ENCODE results near the gene GPRC5D.

Gene GPRC5D

DNA sequence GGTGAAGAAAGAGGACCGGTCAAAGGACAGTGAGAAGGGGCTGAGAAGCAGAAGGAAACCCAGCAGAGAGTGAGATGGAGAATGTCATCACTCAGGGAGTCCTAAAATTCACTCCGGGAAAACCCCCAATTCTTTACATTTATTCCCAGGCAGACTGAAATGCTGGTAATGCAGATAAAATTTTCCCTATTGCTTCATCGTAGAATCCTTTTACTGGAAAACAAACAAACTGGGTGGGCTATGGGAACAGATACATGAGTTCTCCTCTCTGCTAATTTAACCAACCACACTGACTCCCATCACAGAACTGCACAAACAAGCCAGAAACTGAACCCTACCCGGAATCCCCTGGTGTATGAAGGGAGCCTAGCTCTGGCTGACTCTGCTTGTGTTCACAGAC is 27.2 kb upstream of the GPRC5D start:
- no peak for DNase-seq

DNA sequence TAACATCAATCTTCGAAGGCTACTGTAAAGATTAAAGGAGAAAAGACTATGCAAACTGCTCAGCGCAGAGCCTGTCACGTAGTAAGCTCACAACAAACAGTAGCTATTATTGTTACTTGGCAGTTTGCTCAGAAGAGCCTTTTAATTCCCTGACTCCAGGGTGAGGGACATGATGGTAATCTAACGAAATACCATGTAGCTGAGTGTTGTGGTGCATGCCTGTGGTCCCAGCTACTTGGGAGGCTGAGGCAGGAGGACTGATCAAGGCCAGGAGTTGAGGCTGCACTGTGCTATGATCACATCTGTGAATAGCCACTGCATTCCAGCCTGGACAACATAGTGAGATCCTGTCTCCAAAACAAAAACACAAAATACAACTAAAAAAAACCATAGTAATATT is 25.3 kb upstream of the GPRC5D start:
- no peak for DNase-seq

DNA sequence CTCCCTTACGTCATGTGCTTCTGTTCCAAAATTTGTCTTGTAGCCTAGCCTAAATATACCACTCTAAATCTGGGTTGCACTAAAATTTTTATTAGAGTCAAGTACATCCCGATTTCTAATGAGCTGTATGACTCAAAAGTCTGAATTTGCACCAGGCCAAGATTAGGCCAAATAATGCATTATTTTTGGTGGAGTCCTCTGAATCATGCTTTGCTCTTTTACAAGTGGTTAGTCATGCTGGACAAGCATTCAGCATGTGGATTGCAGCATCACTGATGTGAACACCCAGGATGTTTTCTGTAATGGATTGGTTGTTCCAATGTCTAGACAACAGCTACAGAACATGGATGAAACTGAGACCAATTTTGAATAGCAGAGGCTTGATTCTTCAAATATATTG is 24.4 kb upstream of the GPRC5D start:
- no peak for DNase-seq

DNA sequence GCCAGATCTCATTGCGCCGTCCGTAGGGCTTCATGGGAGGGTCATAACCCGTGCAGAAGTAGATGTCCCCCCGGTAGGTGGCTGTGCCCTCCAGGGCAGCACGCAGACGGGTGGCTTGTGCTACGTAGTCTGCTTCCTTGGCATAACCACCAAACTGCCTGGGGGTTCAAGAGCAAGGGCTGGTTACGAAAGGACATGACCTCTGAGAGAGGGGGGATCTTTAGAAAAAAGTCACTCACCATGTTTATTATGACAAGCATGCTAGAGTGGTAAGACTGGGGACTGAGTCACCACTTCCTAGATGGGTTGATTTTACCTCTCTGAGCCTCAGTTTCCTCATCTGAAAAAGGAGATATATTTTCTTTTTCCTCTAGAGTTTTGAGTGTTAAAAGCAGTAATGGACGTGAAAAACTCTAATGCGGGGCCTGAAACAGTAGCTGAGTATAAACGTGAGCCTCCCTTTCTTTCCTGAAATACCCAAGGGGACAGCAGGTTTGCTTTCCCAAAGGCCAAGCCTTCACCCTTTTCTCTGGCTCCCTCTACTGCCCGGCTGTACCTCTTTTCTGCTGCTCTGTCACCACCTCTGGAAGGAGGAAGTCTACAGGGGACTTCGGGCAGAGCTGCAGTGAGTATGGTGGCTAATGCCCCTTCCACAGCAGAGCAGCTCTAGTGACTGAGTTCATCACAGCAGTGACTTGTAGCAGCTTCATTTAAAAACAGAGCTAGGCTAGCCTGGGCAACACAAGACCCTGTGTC is 23.5 kb upstream of the GPRC5D start:
- DNase-seq, result no peak

DNA sequence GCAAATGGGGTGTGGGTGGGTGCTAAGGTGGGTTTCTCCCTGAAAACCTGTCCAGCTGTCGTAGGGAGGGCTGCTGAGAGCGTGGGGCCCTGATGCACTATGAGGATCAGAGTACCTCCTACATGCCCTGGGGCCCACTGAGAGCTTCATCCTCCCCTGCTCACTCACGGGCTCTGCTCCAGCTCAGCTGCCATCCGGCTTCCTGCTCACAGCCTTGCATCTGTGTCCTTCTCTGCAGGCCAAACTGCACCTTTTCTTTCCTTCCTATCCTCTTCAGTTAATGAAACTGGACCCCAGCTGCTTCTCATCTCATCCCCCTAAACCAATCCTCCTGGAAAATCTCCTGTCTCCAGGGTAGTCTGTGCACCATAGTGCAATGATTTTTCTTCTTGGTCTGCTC is 22.2 kb upstream of the GPRC5D start:
- no peak for DNase-seq

DNA sequence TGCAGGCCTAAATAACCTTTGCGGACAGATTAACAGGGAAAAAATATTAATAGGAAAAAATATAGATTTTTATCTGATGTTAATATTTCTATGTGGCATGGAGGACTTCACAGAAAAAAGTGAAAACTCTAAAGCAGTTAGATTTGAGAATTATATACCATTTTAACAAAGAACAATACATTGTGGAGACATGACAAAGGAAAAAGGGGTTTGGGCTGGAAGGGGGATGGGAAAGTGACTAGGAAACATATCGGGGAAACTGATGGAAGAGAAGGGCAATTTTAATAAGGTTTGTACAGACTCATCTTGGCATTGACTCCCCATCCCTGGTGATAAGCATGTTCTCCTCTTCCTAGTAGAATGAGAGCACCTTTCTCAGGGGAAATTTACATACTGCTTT is 21.0 kb upstream of the GPRC5D start:
- no peak for DNase-seq

DNA sequence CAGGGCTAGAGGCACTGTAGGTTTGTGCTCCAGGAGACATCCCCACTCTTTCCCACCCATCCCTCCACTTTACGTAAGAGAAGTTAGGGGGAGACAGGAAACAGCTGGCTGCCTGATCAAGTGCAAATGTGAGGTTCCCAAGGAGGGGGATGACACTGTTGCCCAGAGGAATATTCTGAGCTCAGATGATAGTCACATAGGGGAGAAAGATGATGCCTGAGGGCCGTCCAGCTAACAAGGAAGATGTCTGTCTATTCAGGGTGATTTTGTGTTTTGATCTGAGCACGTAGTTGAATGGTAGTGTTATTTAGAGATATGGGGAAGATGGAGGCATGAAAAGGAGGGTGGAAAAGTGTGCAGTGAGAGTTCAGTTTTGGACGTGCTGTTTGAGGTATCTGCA is 13.9 kb upstream of the GPRC5D start:
- DNase-seq, result no peak

DNA sequence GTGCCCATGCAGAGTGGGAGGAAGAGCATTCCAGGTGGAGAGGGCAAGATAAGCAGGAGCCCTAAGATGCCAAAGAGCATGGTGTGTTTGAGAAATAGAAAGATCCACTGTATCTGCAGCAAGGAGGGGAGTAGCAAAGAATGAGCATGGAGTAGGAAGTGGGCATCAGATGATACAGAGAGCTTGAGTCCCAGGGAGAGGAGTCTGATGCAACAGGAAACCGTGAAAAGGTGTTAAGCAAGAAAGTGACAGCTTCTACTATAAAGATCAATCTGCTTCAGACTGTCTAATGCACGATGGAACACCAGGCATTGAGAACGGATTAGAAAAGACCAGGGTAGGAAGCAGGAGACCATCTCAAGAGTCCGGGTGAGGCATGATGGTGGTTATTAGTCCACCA is 12.3 kb upstream of the GPRC5D start:
- no peak for DNase-seq

DNA sequence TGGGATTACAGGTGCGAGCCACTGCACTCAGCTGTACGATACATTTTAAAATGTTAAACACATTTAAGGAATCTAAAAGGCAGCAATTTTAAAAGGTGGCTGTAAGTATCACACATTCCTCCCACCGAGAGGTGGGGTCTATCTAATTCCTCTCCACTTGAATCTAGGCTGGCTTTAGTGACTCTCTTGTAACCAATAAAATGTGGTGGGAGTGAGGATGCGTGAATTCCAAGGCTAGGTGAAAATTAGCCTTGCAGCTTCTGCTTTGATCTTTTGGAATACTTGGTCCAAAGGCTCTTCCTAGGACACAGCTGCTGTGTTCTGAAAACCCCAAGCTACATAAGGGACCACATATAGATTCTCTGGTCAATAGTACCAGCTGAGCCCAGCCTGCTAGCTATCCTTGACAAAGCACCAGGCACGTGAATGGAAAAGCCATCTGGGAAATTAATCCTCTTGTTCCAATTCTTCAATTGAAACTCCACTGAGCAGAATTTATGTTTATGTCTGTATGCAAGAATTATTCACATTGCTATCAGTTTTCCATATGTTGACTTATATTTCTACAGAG is 8.8 kb upstream of the GPRC5D start:
- DNase-seq, result no peak

DNA sequence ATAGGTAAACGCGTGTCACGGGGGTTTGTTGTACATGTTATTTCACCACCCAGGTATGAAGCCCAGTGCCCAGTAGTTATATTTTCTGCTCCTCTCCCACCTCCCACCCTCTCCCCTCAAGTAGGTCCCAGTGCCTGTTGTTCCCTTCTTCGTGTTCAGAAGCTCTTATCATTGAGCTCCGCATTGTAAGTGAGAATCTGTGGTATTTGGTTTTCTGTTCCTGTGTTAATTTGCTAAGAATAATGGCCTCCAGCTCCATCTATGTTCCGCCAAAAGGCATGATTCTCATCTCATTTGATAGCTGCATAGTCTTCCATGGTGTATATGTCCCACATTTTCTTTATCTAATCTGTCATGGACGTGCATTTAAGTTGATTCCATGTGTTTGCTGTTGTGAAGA is 6.9 kb upstream of the GPRC5D start:
- DNase-seq, result no peak

DNA sequence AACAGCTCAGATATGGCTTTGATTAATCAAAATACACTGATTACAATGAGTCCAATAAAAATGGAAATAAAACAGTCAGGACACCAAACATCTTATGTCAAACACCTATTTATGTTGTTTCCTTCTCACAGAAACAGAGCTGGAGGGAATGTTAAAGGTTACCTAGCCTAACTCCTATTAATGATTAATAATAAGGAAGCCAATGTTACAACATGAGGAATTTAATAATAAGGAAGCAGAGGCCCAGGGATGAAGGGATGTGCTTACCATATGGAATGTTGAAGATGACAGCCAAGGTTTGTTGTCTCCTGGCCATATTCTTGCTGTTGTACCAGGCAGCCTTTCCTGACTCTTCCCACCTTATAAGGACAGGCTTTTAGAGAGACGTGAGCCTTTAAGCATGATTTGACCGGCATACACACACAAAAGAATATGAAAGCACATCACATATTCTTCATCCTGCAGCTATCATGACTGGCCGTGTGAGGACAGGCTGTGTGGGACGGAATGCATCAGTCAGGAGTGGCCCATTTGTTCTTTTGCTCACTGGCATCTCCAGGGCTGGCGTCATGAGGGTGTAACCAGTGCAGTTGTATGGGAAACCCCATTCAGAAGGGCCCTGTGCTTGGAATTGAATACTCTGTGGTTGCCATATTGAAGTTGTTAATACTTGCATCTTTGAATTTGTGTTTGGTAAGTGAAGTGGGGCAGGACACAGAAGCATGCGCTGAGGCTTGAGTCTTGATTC is 3.1 kb upstream of the GPRC5D start:
- DNase-seq, result no peak

DNA sequence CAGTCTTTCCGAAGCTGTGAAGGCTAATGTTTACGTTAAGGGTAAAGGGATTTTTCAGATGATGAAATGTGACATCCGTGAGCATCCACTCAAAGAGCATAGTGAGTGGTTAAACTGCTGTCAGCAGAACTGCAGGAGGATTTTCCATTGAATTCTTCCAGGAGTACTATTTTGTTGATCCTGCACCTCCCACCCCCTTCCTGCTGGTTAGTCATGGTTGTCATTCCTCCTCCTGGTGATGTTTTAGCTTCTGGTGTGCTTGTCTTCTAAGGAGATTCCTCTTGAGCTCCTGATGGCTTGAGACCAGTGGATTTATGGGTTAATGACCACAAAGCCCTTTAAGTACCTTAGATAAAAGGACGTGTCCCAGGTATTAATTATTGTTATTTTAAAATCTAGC is 2.4 kb upstream of the GPRC5D start:
- DNase-seq, result no peak

DNA sequence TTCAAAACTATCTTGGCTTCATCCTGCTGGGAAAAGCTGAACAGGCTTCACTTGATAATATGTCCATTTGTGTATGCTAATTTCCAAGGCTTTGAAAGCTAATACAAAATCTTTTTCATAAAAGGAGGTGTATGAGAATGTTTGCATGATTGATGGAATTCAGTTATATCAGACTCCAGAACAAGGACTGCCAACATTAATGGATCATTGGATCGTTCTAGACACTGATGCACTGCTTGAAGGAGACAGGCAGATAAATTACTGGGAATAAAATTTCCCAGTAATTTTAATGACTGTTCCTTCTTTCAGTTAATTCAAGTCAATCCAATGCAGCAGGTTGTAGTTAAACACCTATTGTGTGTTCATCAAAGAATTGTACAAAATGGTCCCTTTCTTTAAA is 466 bp downstream of the GPRC5D start:
- no peak for DNase-seq

DNA sequence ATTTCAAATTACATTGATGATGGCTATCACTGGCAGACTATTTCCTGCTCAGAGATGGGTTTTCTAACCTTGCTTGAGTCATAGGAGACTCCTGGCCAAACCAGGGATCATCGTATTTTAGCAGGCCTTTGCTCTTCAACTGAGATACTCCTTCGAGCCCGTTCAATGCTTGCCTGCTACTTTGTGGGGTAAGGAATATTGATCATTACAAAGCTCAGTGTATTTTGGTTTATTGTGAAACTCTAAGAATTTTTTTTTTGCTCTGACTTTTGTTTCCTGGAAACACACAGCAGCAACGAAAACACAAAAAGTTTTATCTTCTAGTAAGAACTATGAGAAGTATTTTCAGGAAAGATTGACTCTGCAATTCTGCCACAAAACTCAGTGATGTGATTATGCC is 4.1 kb downstream of the GPRC5D start:
- no peak for DNase-seq

DNA sequence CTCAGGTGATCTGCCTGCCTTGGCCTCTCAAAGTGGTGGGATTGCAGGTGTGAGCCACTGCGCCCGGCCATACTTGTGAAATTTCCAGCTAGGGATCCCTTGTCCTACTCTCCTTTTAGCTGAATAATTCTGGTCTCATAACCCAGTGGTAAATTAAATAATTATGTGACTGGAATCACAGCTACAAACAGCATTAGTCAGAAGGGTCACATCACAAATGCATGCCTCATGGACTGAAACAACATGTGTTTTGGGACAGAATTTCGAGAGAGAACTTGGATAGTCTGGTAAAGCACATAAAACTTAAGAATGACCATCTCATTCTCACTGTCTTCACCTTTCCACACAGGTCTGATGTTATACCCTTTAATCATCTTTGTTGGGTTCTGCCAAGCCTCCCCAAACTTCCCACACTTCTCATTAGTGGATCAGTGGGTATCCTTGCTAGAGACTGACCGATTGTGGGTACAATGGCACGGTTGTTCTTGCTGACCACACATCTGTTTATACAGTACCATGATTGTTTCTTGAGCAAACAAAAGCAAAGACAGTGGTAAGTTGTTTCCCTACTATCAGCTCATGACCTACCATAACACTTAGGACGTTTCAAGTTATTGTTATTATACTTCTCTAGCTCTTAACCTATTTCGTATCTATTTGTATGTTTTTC is 5.1 kb downstream of the GPRC5D start:
- DNase-seq, result no peak

DNA sequence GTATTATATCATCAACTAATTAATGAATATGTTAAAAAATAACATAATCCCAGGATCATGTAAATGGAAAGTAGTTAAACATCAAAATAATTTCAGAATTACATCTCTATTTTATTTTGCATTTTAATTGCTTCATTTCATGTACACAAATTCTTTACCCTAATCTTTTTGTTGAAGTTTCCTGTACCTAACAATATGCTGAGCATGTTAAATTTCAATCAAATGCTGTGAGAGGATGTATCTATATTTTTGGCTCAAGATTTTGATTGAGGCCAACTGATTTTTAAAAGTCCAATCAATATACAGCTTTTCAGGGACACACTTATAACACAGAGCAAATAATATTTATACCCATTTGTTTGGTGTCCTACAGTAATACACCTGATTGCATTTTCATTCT is 6.4 kb downstream of the GPRC5D start:
- no peak for DNase-seq

DNA sequence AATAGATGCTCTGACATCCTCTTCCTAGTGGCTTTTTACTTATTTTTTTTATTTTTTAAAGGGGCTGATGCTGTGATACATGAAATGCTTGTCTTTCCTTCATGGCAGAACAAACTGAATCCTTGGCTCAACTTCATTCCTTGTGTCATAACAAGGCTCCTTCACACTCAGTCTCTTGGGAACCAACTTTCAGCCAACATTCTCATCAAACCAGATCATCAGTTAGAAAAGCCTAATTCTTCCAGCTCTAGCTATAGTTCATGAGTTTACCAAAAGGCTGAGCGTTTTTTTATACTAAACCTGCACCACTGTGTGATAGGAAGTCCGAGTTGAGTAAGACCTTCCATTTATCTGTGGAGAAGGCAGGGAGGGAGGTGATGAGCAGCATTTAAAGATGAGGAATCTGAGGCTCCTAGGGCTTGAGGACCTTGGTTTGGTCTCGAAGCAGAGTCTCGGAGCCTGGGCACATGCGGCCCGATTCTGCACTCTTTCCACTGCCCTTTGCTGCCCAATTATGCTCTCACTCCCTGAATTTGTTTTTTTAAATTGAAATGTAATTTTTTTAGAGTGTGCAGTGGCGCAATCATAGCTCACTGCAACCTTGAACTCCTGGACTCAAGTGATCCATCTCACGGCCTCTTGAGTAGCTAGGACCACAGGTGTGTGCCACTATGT is 8.2 kb downstream of the GPRC5D start:
- DNase-seq, result no peak

DNA sequence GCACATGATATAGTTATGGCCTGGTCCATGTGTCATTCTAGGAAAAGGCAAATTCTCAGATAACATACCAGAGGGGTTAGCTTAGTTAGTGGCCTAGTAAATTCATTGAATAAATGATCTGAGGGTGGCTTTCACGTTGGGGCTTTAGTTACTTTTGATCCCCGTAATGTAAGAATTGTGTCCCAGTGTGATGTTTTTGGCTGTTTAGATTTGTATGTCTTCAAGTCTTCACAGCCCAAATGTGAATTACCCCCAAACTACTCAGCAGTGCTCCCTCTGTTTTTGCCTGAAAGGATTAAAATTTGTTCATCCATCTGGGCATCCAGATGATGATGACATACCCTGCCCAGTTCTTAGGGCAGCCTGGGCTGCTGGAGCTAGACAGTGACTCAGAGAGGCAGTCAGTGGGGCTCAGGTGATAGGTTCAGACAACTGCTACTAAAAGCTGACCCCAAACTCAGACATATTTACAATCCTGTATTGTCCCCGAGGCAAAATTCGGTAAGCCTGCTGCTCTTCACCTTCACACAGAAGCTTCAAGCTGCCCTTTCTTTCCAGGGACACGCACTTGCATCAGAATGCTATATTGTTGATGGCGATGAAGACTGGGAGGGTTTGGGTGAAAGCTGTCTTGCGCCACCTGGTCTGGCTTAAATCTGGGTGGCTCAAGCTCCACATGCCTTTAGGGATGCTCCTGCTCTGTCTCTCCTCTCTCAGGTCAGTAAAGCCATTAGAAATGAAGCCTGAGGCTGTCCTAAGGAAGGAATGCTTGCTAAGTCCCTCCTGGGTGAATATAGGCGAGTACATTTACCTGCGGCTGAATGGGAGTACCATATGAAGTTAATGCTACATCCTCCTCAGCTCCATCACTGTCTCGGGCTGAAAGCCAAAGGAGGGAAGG is 10.3 kb downstream of the GPRC5D start:
- DNase-seq, result no peak

DNA sequence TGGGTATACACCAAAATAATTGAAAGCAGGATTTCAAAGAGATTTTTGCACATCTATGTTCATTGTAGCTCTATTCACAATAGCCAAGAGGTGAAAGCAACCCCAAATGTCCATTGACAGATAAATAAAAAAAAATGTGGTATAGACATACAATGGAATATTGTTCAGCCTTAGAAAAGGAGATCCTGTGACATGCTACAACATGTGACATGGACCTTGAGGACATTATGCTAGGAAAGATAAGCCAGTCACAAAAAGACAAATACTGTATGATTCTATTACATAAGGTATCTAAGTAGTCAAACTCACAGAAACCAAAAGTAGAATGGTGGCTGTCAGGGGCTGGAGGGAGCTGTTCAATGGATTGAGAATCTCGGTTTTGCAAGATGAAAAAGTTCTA is 12.1 kb downstream of the GPRC5D start:
- no peak for DNase-seq

DNA sequence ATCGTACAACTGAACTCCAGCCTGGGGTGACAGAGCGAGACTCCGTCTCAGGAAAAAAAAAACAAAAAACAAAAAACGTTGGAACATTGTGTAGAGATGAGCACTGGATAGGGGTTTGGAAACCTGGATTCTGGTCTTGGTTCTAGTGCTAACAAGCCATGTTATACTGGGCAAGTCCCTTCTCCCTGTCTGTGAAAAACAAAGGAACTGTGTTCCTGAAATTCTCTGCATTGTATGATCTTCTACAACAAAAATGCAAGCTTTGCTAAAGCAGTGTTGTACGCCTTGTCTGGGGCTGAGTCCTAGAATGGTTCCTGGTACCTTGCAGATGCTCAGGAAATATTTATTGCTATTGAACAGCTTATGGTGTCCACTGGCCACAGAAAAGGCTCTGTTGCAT is 13.4 kb downstream of the GPRC5D start:
- no peak for DNase-seq

DNA sequence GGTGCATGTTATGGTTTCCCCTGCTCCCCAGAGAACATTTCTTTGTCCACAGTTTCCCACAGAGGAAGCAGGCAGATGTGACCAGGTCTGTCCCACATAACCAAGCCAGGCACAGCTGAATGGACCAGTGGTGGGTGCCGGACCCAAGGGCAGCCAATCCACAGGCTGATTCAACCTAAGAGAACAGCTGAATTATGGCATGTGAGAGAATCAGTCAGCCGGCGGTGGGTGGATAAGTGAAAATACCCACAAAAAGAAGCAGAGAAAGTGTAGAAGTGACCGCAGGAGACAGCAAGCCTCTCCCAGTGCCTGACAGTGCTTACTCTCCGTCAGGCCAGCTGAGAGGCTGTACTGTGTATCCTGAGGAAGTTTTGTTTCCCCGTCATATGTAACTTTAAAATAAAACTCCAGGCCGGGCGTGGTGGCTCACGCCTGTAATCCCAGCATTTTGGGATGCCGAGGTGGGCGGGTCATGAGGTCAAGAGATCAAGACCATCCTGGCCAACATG is 14.9 kb downstream of the GPRC5D start:
- DNase-seq, result no peak

DNA sequence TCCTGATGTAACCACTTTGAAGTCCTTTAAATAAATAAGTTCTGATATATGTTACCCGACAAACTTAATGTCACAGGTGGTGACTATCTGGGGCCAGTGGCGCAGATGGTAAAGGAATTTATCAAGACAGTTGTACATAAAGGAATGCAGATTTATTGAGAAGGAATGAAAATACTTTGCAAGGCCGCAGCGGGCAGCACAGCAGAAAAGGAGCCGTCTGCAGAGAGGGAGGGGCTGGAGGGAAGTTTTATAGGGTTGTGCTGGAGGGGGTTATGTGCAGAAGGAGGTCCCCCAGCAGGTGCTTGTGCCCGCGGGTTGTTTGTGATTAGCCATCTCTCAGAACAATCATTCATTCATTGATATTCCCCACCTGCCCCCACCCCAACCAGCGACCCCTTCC is 17.4 kb downstream of the GPRC5D start:
- no peak for DNase-seq
